ENCODE results near the gene RPS21. TPM values are rescaled to one million over a fixed set of nuclear protein-coding genes. Genes with fewer than 3 reads are reported as not detected.

Gene RPS21
- total RNA-seq, 2 experiments from 2014 or later: 3,015 to 3,210 TPM

- DNase-seq (no peak), ATAC-seq (ENCODE audit: poor library complexity) (no peak)
- Mint-ChIP-seq H3K4me3 (peak overlapping the region; percentile 95), H3K27ac (peak overlapping the region; percentile 91), H3K36me3 (ENCODE audit: low read depth) (peaks cover 51% of the 10 kb centered on the region), H3K27me3 (no peaks in the 10 kb centered on the region), H3K4me1 (ENCODE audit: low read depth) (peaks cover 44% of the 10 kb centered on the region), H3K9me3 (no peaks in the 10 kb centered on the region)
- Histone ChIP-seq H3K27me3 (ENCODE audit: control insufficient read depth in 1 of 2, insufficient read depth in 2 of 2, low read length in 2 of 2) (no peaks in the 10 kb centered on the region), H3K27ac (ENCODE audit: low read depth in 1 of 2, low read length in 2 of 2) (peak overlapping the region; percentile 45 to 84), H3K36me3 (ENCODE audit: insufficient read depth, low read length) (peaks cover 36% of the 10 kb centered on the region), H3K9me3 (ENCODE audit: control insufficient read depth in 1 of 2, insufficient read depth in 1 of 2, low read length in 2 of 2) (no peaks in the 10 kb centered on the region), H3K4me1 (ENCODE audit: insufficient read depth, low read length) (peaks cover 33% of the 10 kb centered on the region), H3K4me3 (ENCODE audit: low read length) (peak overlapping the region; percentile 91)
- ChIA-PET POLR2A (interaction anchor here (0.8 to 1.6 kb wide), 2 partner anchors 19 to 22 kb away, joined by 4 to 5 read pairs; no protein-coding TSS in a partner anchor), CTCF (no interaction called here)
- intact Hi-C loops (cut with DNase I, micrococcal nuclease): loop anchor here (1.0 to 10.0 kb wide), 6 partner anchors 17 to 827 kb away; partner anchors contain the start of genes LSM14B (in 1 of the 2), MRGBP (in 1 of the 2), PSMA7 (in 1 of the 2) and SS18L1 (in 1 of the 2)
- no peak for TF ChIP-seq CTCF (IDR thresholded peaks at IDR 0.05)
Measured at GRCh38 chr20:62387933-62388635, 1.2 kb downstream of the RPS21 start.

DNA sequence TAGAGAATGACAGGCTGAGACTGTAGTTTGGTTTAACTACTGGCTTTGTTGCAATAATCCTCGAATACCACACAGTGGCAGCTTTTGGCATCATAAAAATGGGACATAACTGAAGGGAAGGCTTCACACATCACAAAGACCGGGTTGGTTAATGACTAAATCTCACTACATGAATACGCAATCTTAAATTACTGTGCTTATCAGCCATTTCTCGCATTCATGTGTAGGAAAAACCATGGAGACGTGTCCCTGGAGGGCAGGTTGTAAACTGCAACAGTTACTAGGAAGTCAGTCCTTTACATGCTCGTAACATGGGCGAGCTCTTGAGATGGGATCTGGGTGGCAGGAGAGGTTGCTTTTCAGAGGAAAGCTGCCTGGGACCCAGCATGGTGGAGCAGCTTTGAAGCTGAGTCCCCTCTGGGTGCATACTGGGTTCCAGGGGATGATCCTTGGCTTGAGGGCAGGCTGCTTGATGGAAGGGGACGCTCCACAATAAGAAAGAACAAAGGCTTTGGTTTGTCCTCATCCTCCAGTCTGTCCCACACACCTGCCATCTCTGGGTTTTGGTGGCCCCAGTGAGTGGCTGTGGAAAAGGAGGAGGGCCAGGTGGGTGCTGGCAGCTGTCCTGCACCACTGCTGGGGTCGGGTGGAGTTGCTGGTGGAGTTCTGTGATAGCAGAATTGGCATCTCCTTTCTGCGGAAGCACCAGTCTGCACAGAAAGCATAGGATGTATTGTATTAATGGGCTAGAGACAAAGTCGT lies 2.1 kb downstream of the RPS21 start:
- peak overlapping the region; percentile 95 for H3K4me3 Mint-ChIP-seq
- Histone ChIP-seq H3K9me3 (ENCODE audit: control insufficient read depth in 1 of 2, insufficient read depth in 1 of 2, low read length in 2 of 2) (no peaks in the 10 kb centered on the region), H3K36me3 (ENCODE audit: insufficient read depth, low read length) (peaks cover 39% of the 10 kb centered on the region), H3K27ac (ENCODE audit: low read depth in 1 of 2, low read length in 2 of 2) (no peak overlapping the region), H3K4me1 (ENCODE audit: insufficient read depth, low read length) (peaks cover 33% of the 10 kb centered on the region), H3K27me3 (ENCODE audit: control insufficient read depth in 1 of 2, insufficient read depth in 2 of 2, low read length in 2 of 2) (no peaks in the 10 kb centered on the region), H3K4me3 (ENCODE audit: low read length) (no peak overlapping the region)
- peaks cover 38% of the 10 kb centered on the region for H3K4me1 Mint-ChIP-seq (ENCODE audit: low read depth)
- no peaks in the 10 kb centered on the region for H3K9me3 Mint-ChIP-seq
- CTCF ChIA-PET: no interaction called here
- H3K27ac Mint-ChIP-seq: peak overlapping the region; percentile 91
- TF ChIP-seq CTCF (IDR thresholded peaks at IDR 0.05): no peak
- no peak for ATAC-seq (ENCODE audit: poor library complexity)
- POLR2A ChIA-PET: interaction anchor here (0.8 kb wide), 1 partner anchor 18 kb away, joined by 4 read pairs; no protein-coding TSS in a partner anchor
- no peaks in the 10 kb centered on the region for H3K27me3 Mint-ChIP-seq
- intact Hi-C loops (cut with DNase I, micrococcal nuclease): loop anchor here (5.0 to 10.0 kb wide), 3 partner anchors 267 to 826 kb away; partner anchors contain the start of genes LSM14B (in 1 of the 2), MRGBP (in 1 of the 2) and YTHDF1 (in 1 of the 2)
- H3K36me3 Mint-ChIP-seq (ENCODE audit: low read depth): peaks cover 46% of the 10 kb centered on the region
- DNase-seq: no peak

DNA sequence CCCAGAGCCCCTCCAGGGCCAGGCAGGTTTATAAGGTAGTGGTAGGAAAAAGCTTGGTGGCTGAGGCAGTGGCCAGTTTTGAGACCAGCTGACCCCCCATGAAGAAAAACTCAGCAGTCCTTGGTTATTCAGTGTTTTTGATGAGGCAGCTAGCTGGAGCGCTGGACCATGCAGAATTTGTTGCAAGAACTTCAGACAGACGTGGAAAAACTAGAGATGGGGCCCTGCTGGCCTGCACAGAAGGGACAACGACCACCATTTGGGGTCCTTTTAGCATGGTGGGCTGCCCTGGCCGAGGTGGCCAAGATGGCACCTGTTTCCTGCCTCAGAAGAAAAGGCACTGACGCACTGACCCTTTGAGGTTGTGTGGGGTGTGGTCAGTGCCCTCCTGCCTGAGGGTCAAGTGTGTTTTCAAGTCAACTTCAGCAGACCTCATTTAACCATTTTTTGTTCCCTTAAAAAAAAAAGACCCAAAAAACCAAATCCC lies 2.7 kb downstream of the RPS21 start:
- Mint-ChIP-seq H3K27me3 (no peaks in the 10 kb centered on the region), H3K27ac (peak overlapping the region; percentile 91), H3K4me3 (no peak overlapping the region), H3K9me3 (no peaks in the 10 kb centered on the region), H3K36me3 (ENCODE audit: low read depth) (peaks cover 47% of the 10 kb centered on the region), H3K4me1 (ENCODE audit: low read depth) (peaks cover 38% of the 10 kb centered on the region)
- DNase-seq: no peak
- no peak overlapping the region for H3K4me3 ChIP-seq (ENCODE audit: low read length)
- intact Hi-C loops (cut with DNase I, micrococcal nuclease): loop anchor here (5.0 to 10.0 kb wide), 3 partner anchors 267 to 825 kb away; partner anchors contain the start of genes LSM14B (in 1 of the 2), MRGBP (in 1 of the 2) and YTHDF1 (in 1 of the 2)
- H3K27ac ChIP-seq (ENCODE audit: low read depth in 1 of 2, low read length in 2 of 2): no peak overlapping the region
- peaks cover 33% of the 10 kb centered on the region for H3K4me1 ChIP-seq (ENCODE audit: insufficient read depth, low read length)
- TF ChIP-seq CTCF (IDR thresholded peaks at IDR 0.05): no peak
- no peaks in the 10 kb centered on the region for H3K27me3 ChIP-seq (ENCODE audit: control insufficient read depth in 1 of 2, insufficient read depth in 2 of 2, low read length in 2 of 2)
- peaks cover 45% of the 10 kb centered on the region for H3K36me3 ChIP-seq (ENCODE audit: insufficient read depth, low read length)
- no peak for ATAC-seq (ENCODE audit: poor library complexity)
- ChIA-PET POLR2A (no interaction called here), CTCF (no interaction called here)
- H3K9me3 ChIP-seq (ENCODE audit: control insufficient read depth in 1 of 2, insufficient read depth in 1 of 2, low read length in 2 of 2): no peaks in the 10 kb centered on the region
